GM21528 (cell line): ENCODE measurements around the gene AMOT.

ENCODE experiments used
- ATAC-seq: cut with Tn5 transposase; IDR thresholded peaks from one replicate; pipeline ENCODE4 v1.9.1; 2021; ENCODE audit warnings: mild to moderate bottlenecking, moderate library complexity; ENCODE audit not compliant: unreplicated experiment, low FRiP score

The AMOT gene

GRCh38 chrX:112802541-112802940 is 38.1 kb downstream of the AMOT start:
- no peak for ATAC-seq

- no peak for ATAC-seq
These were observed 39.5 kb downstream of the AMOT start for GRCh38 chrX:112800971-112801775.

- no peak for ATAC-seq
These were observed 41.2 kb downstream of the AMOT start for GRCh38 chrX:112799425-112799824.

- ATAC-seq, result no peak
These were observed 41.9 kb downstream of the AMOT start for GRCh38 chrX:112798736-112799135.

GRCh38 chrX:112789931-112790330 is 50.7 kb downstream of the AMOT start:
- ATAC-seq, result no peak

- no peak for ATAC-seq
These were observed 54.6 kb downstream of the AMOT start for GRCh38 chrX:112786076-112786475.

GRCh38 chrX:112785344-112785743 is 55.3 kb downstream of the AMOT start:
- ATAC-seq, result no peak

- no peak for ATAC-seq
These were observed 55.9 kb downstream of the AMOT start for GRCh38 chrX:112784692-112785091.

GRCh38 chrX:112779139-112779538 is 61.5 kb downstream of the AMOT start:
- ATAC-seq, result no peak

GRCh38 chrX:112774651-112775293 is 65.9 kb downstream of the AMOT start:
- ATAC-seq, result no peak

- no peak for ATAC-seq
These were observed 66.5 kb downstream of the AMOT start for GRCh38 chrX:112774142-112774541.

GRCh38 chrX:112769034-112769433 is 71.6 kb downstream of the AMOT start:
- no peak for ATAC-seq

GRCh38 chrX:112768563-112768962 is 72.1 kb downstream of the AMOT start:
- ATAC-seq, result no peak

- ATAC-seq, result no peak
These were observed 73.9 kb downstream of the AMOT start for GRCh38 chrX:112766774-112767173.

- peak; percentile 97 for ATAC-seq
These were observed 79.1 kb downstream of the AMOT start for GRCh38 chrX:112761242-112762207.

GRCh38 chrX:112760697-112761096 is 79.9 kb downstream of the AMOT start:
- ATAC-seq, result peak; percentile 61

GRCh38 chrX:112759966-112760365 is 80.7 kb downstream of the AMOT start:
- no peak for ATAC-seq

GRCh38 chrX:112759512-112759911 is 81.1 kb downstream of the AMOT start:
- no peak for ATAC-seq

GRCh38 chrX:112757946-112758345 is 82.7 kb downstream of the AMOT start:
- ATAC-seq, result no peak

GRCh38 chrX:112753116-112753515 is 87.5 kb downstream of the AMOT start:
- no peak for ATAC-seq

- no peak for ATAC-seq
These were observed 89.6 kb downstream of the AMOT start for GRCh38 chrX:112751076-112751475.
